ENCODE measurements around the gene ANKRD12. TPM values are rescaled to one million over a fixed set of nuclear protein-coding genes. Genes with fewer than 3 reads are reported as not detected.

ANKRD12 gene
- total RNA-seq, 1 experiment from 2014 or later: 23.5 TPM

GRCh38 chr18:9184998-9185613, 48.5 kb downstream of the ANKRD12 start:
- POLR2A ChIA-PET: no interaction called here
- no peak overlapping the region for H3K4me2 ChIP-seq (ENCODE audit: low read length)
- CTCF ChIA-PET: no interaction called here

More at GRCh38 chr18:9184998-9185613, 48.5 kb downstream of the ANKRD12 start:
- ATAC-seq (no peak), DNase-seq (ENCODE audit: low read depth, low spot score) (no peak)
- no TSS peak for BruUV-seq (replicated peaks)
- no peak overlapping the region for H3K4me3 ChIP-seq (replicated peaks in 1 of 2; ENCODE audit: low read depth in 1 of 2, low read length in 2 of 2)
- no peaks in the 10 kb centered on the region for H3K27me3 ChIP-seq (ENCODE audit: insufficient read depth, low read length)
- RAD21 ChIA-PET (ENCODE audit: low non-redundant PET in 1 of 2, low total read pairs in 2 of 2, uncharacterized antibody in 2 of 2, unreplicated experiment in 2 of 2): no interaction called here
- TF ChIP-seq SRF (IDR thresholded peaks at IDR 0.05; ENCODE audit: low read depth) (no peak), SIN3A (IDR thresholded peaks at IDR 0.05; ENCODE audit: low read depth) (no peak), POLR2A (IDR thresholded peaks at IDR 0.05; ENCODE audit: borderline replicate concordance, extremely low read depth, insufficient read depth, insufficient read length) (no peak), RAD21 (IDR thresholded peaks at IDR 0.05; ENCODE audit: low read depth) (no peak), EZH2phosphoT487 (IDR thresholded peaks at IDR 0.05; ENCODE audit: borderline replicate concordance) (no peak), ELF1 (IDR thresholded peaks at IDR 0.05; ENCODE audit: borderline replicate concordance, low read depth) (no peak), ZFX (IDR thresholded peaks at IDR 0.05) (no peak), CTCF (IDR thresholded peaks at IDR 0.05 in 2 of 3, conservative IDR thresholded peaks at IDR 0.05 in 1 of 3; ENCODE audit: borderline replicate concordance in 1 of 3, insufficient read depth in 1 of 3, low read depth in 2 of 3, low read length in 2 of 3) (no peak), ZNF274 (IDR thresholded peaks at IDR 0.05; ENCODE audit: low read depth, low read length) (no peak), SP1 (IDR thresholded peaks at IDR 0.05; ENCODE audit: low read depth) (no peak), ATF3 (IDR thresholded peaks at IDR 0.05) (no peak), CEBPB (IDR thresholded peaks at IDR 0.05; ENCODE audit: low read depth) (no peak), FOSL1 (IDR thresholded peaks at IDR 0.05; ENCODE audit: low read depth) (no peak)
- TF ChIP-seq, protein P1, sequence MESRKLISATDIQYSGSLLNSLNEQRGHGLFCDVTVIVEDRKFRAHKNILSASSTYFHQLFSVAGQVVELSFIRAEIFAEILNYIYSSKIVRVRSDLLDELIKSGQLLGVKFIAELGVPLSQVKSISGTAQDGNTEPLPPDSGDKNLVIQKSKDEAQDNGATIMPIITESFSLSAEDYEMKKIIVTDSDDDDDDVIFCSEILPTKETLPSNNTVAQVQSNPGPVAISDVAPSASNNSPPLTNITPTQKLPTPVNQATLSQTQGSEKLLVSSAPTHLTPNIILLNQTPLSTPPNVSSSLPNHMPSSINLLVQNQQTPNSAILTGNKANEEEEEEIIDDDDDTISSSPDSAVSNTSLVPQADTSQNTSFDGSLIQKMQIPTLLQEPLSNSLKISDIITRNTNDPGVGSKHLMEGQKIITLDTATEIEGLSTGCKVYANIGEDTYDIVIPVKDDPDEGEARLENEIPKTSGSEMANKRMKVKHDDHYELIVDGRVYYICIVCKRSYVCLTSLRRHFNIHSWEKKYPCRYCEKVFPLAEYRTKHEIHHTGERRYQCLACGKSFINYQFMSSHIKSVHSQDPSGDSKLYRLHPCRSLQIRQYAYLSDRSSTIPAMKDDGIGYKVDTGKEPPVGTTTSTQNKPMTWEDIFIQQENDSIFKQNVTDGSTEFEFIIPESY (IDR thresholded peaks at IDR 0.05; ENCODE audit: extremely low read depth, insufficient replicate concordance, low read length): no peak
- TF ChIP-seq, protein P2, sequence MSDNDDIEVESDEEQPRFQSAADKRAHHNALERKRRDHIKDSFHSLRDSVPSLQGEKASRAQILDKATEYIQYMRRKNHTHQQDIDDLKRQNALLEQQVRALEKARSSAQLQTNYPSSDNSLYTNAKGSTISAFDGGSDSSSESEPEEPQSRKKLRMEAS (IDR thresholded peaks at IDR 0.05): no peak
- TF ChIP-seq, protein P3, sequence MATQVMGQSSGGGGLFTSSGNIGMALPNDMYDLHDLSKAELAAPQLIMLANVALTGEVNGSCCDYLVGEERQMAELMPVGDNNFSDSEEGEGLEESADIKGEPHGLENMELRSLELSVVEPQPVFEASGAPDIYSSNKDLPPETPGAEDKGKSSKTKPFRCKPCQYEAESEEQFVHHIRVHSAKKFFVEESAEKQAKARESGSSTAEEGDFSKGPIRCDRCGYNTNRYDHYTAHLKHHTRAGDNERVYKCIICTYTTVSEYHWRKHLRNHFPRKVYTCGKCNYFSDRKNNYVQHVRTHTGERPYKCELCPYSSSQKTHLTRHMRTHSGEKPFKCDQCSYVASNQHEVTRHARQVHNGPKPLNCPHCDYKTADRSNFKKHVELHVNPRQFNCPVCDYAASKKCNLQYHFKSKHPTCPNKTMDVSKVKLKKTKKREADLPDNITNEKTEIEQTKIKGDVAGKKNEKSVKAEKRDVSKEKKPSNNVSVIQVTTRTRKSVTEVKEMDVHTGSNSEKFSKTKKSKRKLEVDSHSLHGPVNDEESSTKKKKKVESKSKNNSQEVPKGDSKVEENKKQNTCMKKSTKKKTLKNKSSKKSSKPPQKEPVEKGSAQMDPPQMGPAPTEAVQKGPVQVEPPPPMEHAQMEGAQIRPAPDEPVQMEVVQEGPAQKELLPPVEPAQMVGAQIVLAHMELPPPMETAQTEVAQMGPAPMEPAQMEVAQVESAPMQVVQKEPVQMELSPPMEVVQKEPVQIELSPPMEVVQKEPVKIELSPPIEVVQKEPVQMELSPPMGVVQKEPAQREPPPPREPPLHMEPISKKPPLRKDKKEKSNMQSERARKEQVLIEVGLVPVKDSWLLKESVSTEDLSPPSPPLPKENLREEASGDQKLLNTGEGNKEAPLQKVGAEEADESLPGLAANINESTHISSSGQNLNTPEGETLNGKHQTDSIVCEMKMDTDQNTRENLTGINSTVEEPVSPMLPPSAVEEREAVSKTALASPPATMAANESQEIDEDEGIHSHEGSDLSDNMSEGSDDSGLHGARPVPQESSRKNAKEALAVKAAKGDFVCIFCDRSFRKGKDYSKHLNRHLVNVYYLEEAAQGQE (IDR thresholded peaks at IDR 0.05; ENCODE audit: low read depth): no peak
- no peak overlapping the region for H3K9ac ChIP-seq (ENCODE audit: low read length)
- intact Hi-C loops (cut with micrococcal nuclease): no loop called here
- no peaks in the 10 kb centered on the region for H3K9me3 ChIP-seq (ENCODE audit: control insufficient read depth in 1 of 2, insufficient read depth in 1 of 2, low read depth in 1 of 2, low read length in 2 of 2)
- no peaks in the 10 kb centered on the region for H4K20me1 ChIP-seq (ENCODE audit: insufficient read depth)
- H3K27ac ChIP-seq (ENCODE audit: low read depth, low read length): no peak overlapping the region
- H2AFZ ChIP-seq (ENCODE audit: low read depth, low read length, poor library complexity, severe bottlenecking): no peak overlapping the region
- no peaks in the 10 kb centered on the region for H3K4me1 ChIP-seq (ENCODE audit: control insufficient read depth in 1 of 2, insufficient read depth in 2 of 2, low read length in 2 of 2)
- H3K9me2 ChIP-seq (ENCODE audit: insufficient read depth): no peaks in the 10 kb centered on the region
- no peaks in the 10 kb centered on the region for H3K36me3 ChIP-seq (ENCODE audit: control insufficient read depth in 1 of 2, insufficient read depth in 2 of 2, low read length in 2 of 2)
- H3K79me2 ChIP-seq (ENCODE audit: insufficient read depth, low read length): peaks cover 12% of the 10 kb centered on the region; the same call in 1 of the 2 replicates
